Smooth muscle cell (in vitro differentiated cells): ENCODE measurements around the gene HIRIP3. TPM values are rescaled to one million over a fixed set of nuclear protein-coding genes. Genes with fewer than 3 reads are reported as not detected.
A peak's percentile ranks its signal among the peaks of the same experiment; 100 is the strongest.
"Not testable (repeated sequence)": the region's sequence is repeated elsewhere in the genome, so short reads cannot be mapped to it uniquely, and the experiment has no call there.

Experiments
- DNase-seq: peaks from one replicate; lab custom pipeline; 2025; ENCODE audit not compliant: unreplicated experiment; lab: John Stamatoyannopoulos, UW
- H2AFZ ChIP-seq: fragments of 200-600 bp; sonication (generic); 2 replicates; pipeline ENCODE4 v1.6.0; 2016; ENCODE audit warnings: antibody characterized with exemption, low read depth, mild to moderate bottlenecking
- H3F3A ChIP-seq: fragments of 200-600 bp; sonication (generic); 2 replicates; pipeline ENCODE4 v1.6.0; 2017; ENCODE audit warnings: antibody characterized with exemption, low read depth
- H3K27ac ChIP-seq: fragments of 200-600 bp; sonication (generic); 2 replicates; pipeline ENCODE4 v1.5.1; 2016; ENCODE audit warnings: low read depth, mild to moderate bottlenecking
- H3K27me3 ChIP-seq: fragments of 200-600 bp; sonication (generic); 2 replicates; pipeline ENCODE4 v1.6.1; 2016; ENCODE audit warnings: low read depth, mild to moderate bottlenecking
- H3K36me3 ChIP-seq: fragments of 200-600 bp; sonication (generic); 2 replicates; pipeline ENCODE4 v1.5.1; 2016; ENCODE audit warnings: low read depth
- H3K4me1 ChIP-seq: fragments of 200-600 bp; sonication (generic); 2 replicates; pipeline ENCODE4 v1.5.1; 2016; ENCODE audit warnings: low read depth
- H3K4me2 ChIP-seq: fragments of 200-600 bp; sonication (generic); 2 replicates; pipeline ENCODE4 v1.6.0; 2016; ENCODE audit warnings: mild to moderate bottlenecking
- H3K4me3 ChIP-seq: fragments of 200-600 bp; sonication (generic); 2 replicates; pipeline ENCODE4 v1.5.1; 2016; ENCODE audit warnings: mild to moderate bottlenecking
- H3K79me2 ChIP-seq: fragments of 200-600 bp; sonication (generic); 2 replicates; pipeline ENCODE4 v1.6.0; 2016; ENCODE audit warnings: low read depth, mild to moderate bottlenecking
- H3K9ac ChIP-seq: fragments of 200-600 bp; sonication (generic); 2 replicates; pipeline ENCODE4 v1.6.0; 2016; ENCODE audit warnings: low read depth
- H3K9me3 ChIP-seq: fragments of 200-600 bp; sonication (generic); replicated peaks from 2 replicates; pipeline ENCODE4 v1.5.1; 2016; ENCODE audit warnings: low read depth
- H4K20me1 ChIP-seq: fragments of 200-600 bp; sonication (generic); 2 replicates; pipeline ENCODE4 v1.6.0; 2016; ENCODE audit warnings: low read depth
- CTCF ChIP-seq: fragments of 200-600 bp; sonication (generic); IDR thresholded peaks from 2 replicates; pipeline ENCODE4 v1.5.1; 2017; ENCODE audit warnings: borderline replicate concordance, mild to moderate bottlenecking, antibody characterized with exemption; ENCODE audit not compliant: insufficient read depth, poor library complexity, severe bottlenecking
- WGBS: methylation state at CpG from one replicate; pipeline ENCODE4 v1.1.7; 2016; ENCODE audit warnings: low lambda C conversion rate; 5-methylcytosine and 5-hydroxymethylcytosine counted together
- polyA plus RNA-seq: library from polyadenylated mRNA; unstranded; fragments of >200 nt; fragmentation: Nextera tagmentation; extraction: Ambion mirVana; gene quantifications from 2 replicates; pipeline ENCODE4 v1.2.1, GENCODE V29; 2016
- total RNA-seq: library from RNA; depleted of rRNA; stranded (reverse); fragments of >200 nt; gene quantifications from 2 replicates; pipeline ENCODE4 v1.2.3, GENCODE V29; 2014

Gene HIRIP3
- total and polyA plus RNA-seq, 2 experiments from 2014 or later = 11.3 to 13.9 TPM

- Histone ChIP-seq H3K9me3 (no peaks in the 10 kb centered on the region), H3K79me2 (no peaks in the 10 kb centered on the region), H3K4me1 (peaks cover 5% of the 10 kb centered on the region), H4K20me1 (no peaks in the 10 kb centered on the region), H3K9ac (peak within 1 kb of the TSS; percentile 74), H3K36me3 (no peaks in the 10 kb centered on the region), H3K27me3 (no peaks in the 10 kb centered on the region), H3K27ac (peak within 1 kb of the TSS; percentile 71), H3K4me3 (peak within 1 kb of the TSS; percentile 86), H3K4me2 (peak within 1 kb of the TSS; percentile 92), H3F3A (no peaks in the 10 kb centered on the region), H2AFZ (peak within 1 kb of the TSS; percentile 78)
- 4% methylated on average over 36 of the region's 75 CpGs for WGBS
- TF ChIP-seq CTCF = peak; percentile 21
- peak; percentile 86 for DNase-seq
Measured at GRCh38 chr16:29961479-29962343, 33.7 kb downstream of the HIRIP3 start, which contains the start of gene TMEM219. Gene TMEM219, plus strand, starts transcription at chr16:29962079. Its CDS starts 1,065 bp downstream, at chr16:29963144.

- no peak overlapping the region for H3K9ac ChIP-seq
- no peak overlapping the region for H3K27ac ChIP-seq
- no peak for DNase-seq
Measured at GRCh38 chr16:29961127-29961478, 34.3 kb downstream of the HIRIP3 start.

GRCh38 chr16:29959821-29960220 lies 35.6 kb downstream of the HIRIP3 start:
- not testable (repeated sequence) for H3F3A ChIP-seq, H3K9me3 ChIP-seq, H3K27me3 ChIP-seq, H3K27ac ChIP-seq, H3K4me3 ChIP-seq, H3K4me1 ChIP-seq, H3K36me3 ChIP-seq, H3K9ac ChIP-seq, H3K79me2 ChIP-seq, DNase-seq, H4K20me1 ChIP-seq, H3K4me2 ChIP-seq, H2AFZ ChIP-seq
- WGBS = 97% methylated on average over 4 of the region's 4 CpGs

More at GRCh38 chr16:29961127-29961478, 34.3 kb downstream of the HIRIP3 start:
- H3K36me3 ChIP-seq = no peaks in the 10 kb centered on the region
- TF ChIP-seq CTCF = no peak
- H3K4me2 ChIP-seq = peak overlapping the region; percentile 92
- no peaks in the 10 kb centered on the region for H3F3A ChIP-seq
- peaks cover 5% of the 10 kb centered on the region for H3K4me1 ChIP-seq
- H2AFZ ChIP-seq = peak overlapping the region; percentile 67
- peak overlapping the region; percentile 86 for H3K4me3 ChIP-seq
- H3K79me2 ChIP-seq = no peaks in the 10 kb centered on the region
- WGBS = 84% methylated on average over 10 of the region's 10 CpGs
- H3K27me3 ChIP-seq = no peaks in the 10 kb centered on the region
- H4K20me1 ChIP-seq = no peaks in the 10 kb centered on the region
- no peaks in the 10 kb centered on the region for H3K9me3 ChIP-seq

GRCh38 chr16:29959293-29959692 lies 36.1 kb downstream of the HIRIP3 start:
- Histone ChIP-seq H3F3A (no peaks in the 10 kb centered on the region), H4K20me1 (no peaks in the 10 kb centered on the region), H3K9me3 (no peaks in the 10 kb centered on the region), H3K4me2 (no peak overlapping the region), H3K79me2 (no peaks in the 10 kb centered on the region), H3K27ac (no peak overlapping the region), H3K9ac (no peak overlapping the region), H3K36me3 (no peaks in the 10 kb centered on the region), H3K4me1 (peaks cover 5% of the 10 kb centered on the region), H2AFZ (no peak overlapping the region), H3K27me3 (no peaks in the 10 kb centered on the region), H3K4me3 (no peak overlapping the region)
- TF ChIP-seq CTCF = no peak
- DNase-seq = no peak
- 95% methylated on average over 9 of the region's 9 CpGs for WGBS
